SH-SY5Y (cell line): ENCODE data around the gene KRTAP5-9.

Experiments
- GATA2 ChIP-seq: IDR thresholded peaks from 2 replicates; pipeline ENCODE4 v1.6.1; 2011; ENCODE audit warnings: mild to moderate bottlenecking, low read depth, low read length
- GATA3 ChIP-seq: IDR thresholded peaks from 2 replicates; pipeline ENCODE4 v1.6.1; 2011; ENCODE audit warnings: low read depth, mild to moderate bottlenecking, low read length, moderate library complexity

DNA sequence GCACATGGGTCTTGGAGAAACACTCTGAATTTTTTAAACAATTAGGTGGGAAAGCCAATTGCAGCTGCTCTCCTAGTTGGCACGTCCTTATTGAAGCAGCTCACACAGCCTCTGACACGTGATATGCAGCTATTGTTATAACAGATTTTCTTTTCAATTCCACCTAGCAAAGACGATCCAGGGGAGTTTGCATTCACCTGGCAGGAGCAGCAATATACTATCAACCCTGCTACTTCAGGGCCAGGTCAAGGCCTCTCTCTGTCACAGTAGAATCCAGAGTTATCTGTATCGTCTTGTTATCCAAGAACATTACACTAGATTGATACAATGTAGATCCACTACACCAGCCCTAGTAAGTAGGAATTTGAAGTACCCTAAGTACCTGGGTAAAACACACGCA is 26.2 kb downstream of the KRTAP5-9 start:
- TF ChIP-seq GATA2 (no peak), GATA3 (no peak)
